Caco-2 (cell line): Measurements from ENCODE around the gene GALP. TPM values are rescaled to one million over a fixed set of nuclear protein-coding genes. Genes with fewer than 3 reads are reported as not detected.
"Not testable (repeated sequence)": the region's sequence is repeated elsewhere in the genome, so short reads cannot be mapped to it uniquely, and the experiment has no call there.

Experiments
- Bru-seq: library from RNA; stranded (reverse); fragments of 400-500 nt; gene quantifications from one replicate; lab custom pipeline; 2021; lab: Mats Ljungman, UMichigan
- BruChase-seq, 2 experiments: library from RNA; stranded (reverse); fragments of 400-500 nt; gene quantifications; one replicate each; lab custom pipeline; 2021; lab: Mats Ljungman, UMichigan
- BruUV-seq: library from RNA; stranded (reverse); fragments of 400-500 nt; replicated peaks from 2 replicates; lab custom pipeline; 2021; lab: Mats Ljungman, UMichigan
- CTCF ChIA-PET: fragments of 300-600 bp; sonication (Branson Sonifier 250); formaldehyde crosslinking; loops from one replicate; lab custom pipeline; 2022; ENCODE audit warnings: antibody characterized with exemption; lab: Charles Lee
- POLR2A ChIA-PET: fragments of 300-600 bp; sonication (Branson Sonifier 250); formaldehyde crosslinking; loops from one replicate; lab custom pipeline; 2022; ENCODE audit warnings: antibody characterized with exemption; lab: Charles Lee
- DNase-seq, 2 experiments: peaks; one replicate each; pipeline versions ENCODE4 v3.0.0 to v3.0.0-alpha.2; 2020 to 2022
- H3K27me3 ChIP-seq: replicated peaks from 2 replicates; pipeline ENCODE4 v1.6.0; 2011; ENCODE audit warnings: low read length; ENCODE audit not compliant: control insufficient read depth, insufficient read depth
- H3K36me3 ChIP-seq: 2 replicates; pipeline ENCODE4 v1.5.1; 2011; ENCODE audit warnings: low read length; ENCODE audit not compliant: control insufficient read depth, insufficient read depth
- H3K4me1 ChIP-seq: fragments of 250-450 bp; sonication (Bioruptor Pico); 2 replicates; pipeline ENCODE4 v1.5.1; 2020; ENCODE audit warnings: mild to moderate bottlenecking
- H3K4me3 ChIP-seq: 2 replicates; pipeline ENCODE4 v1.5.1; 2011; ENCODE audit warnings: low read depth, mild to moderate bottlenecking, control low read depth, low read length
- H3K9me3 ChIP-seq: fragments of 250-450 bp; sonication (Bioruptor Pico); 2 replicates; pipeline ENCODE4 v1.5.1; 2020; ENCODE audit warnings: mild to moderate bottlenecking, moderate library complexity
- H3K27ac Mint-ChIP-seq: one replicate; pipeline ENCODE4 v1.8.0; 2022; ENCODE audit warnings: mixed read lengths; ENCODE audit not compliant: unreplicated experiment
- H3K27me3 Mint-ChIP-seq: one replicate; pipeline ENCODE4 v1.8.0; 2022; ENCODE audit warnings: mixed read lengths; ENCODE audit not compliant: insufficient read depth, unreplicated experiment
- H3K36me3 Mint-ChIP-seq: one replicate; pipeline ENCODE4 v1.8.0; 2022; ENCODE audit warnings: mild to moderate bottlenecking, mixed read lengths; ENCODE audit not compliant: insufficient read depth, unreplicated experiment
- H3K4me1 Mint-ChIP-seq: one replicate; pipeline ENCODE4 v1.8.0; 2022; ENCODE audit warnings: low read depth, mixed read lengths; ENCODE audit not compliant: unreplicated experiment
- H3K4me3 Mint-ChIP-seq: one replicate; pipeline ENCODE4 v1.8.0; 2022; ENCODE audit warnings: mild to moderate bottlenecking, moderate library complexity, mixed read lengths; ENCODE audit not compliant: unreplicated experiment
- H3K9me3 Mint-ChIP-seq: one replicate; pipeline ENCODE4 v1.8.0; 2022; ENCODE audit warnings: mixed read lengths; ENCODE audit not compliant: unreplicated experiment
- CTCF ChIP-seq, 2 experiments: fragments of 200-600 bp in 1 of 2; IDR thresholded peaks; 1 replicate in 1 of 2; 2 replicates in 1 of 2; pipeline versions ENCODE4 v1.5.1 to v1.8.0; 2011 to 2022; ENCODE audit warnings: antibody characterized with exemption in 1 of 2, control low read depth in 1 of 2, inconsistent platforms in 1 of 2, low read depth in 1 of 2, low read length in 1 of 2, mild to moderate bottlenecking in 1 of 2, moderate library complexity in 1 of 2; ENCODE audit not compliant: insufficient read depth in 1 of 2, severe bottlenecking in 1 of 2, unreplicated experiment in 1 of 2
- intact Hi-C: fragments of 100-400 bp; cut with micrococcal nuclease; formaldehyde crosslinking; loops from one replicate; pipeline ENCODE4 v1.10.0; 2022; ENCODE audit not compliant: unreplicated experiment
- long read RNA-seq: library from polyadenylated mRNA; stranded (forward); transcript quantifications from one replicate; pipeline ENCODE4 v2.0.0, GENCODE V29; 2022
- total RNA-seq: library from RNA; stranded (reverse); gene quantifications from 2 replicates; pipeline ENCODE4 v1.2.3, GENCODE V29; 2022

GALP gene
- not detected in 2 replicates for total RNA-seq
- Bru-seq, nascent RNA, result not detected
- not detected for BruChase-seq, experiment 1, labeled RNA remaining after a 2-hour chase
- BruChase-seq, experiment 2, labeled RNA remaining after a 6-hour chase, result not detected
- long read RNA-seq, result 0 reads

- intact Hi-C loops, H3K36me3 Mint-ChIP-seq, H3K9me3 Mint-ChIP-seq, H3K4me1 ChIP-seq, H3K27me3 ChIP-seq, BruUV-seq, H3K4me3 ChIP-seq, H3K4me1 Mint-ChIP-seq, H3K27ac Mint-ChIP-seq, H3K9me3 ChIP-seq, H3K36me3 ChIP-seq, DNase-seq, H3K4me3 Mint-ChIP-seq: not testable (repeated sequence)
- POLR2A ChIA-PET, result interaction anchor here (0.9 kb wide), 1 partner anchor 547 kb away, joined by 4 read pairs; no protein-coding TSS in a partner anchor
- H3K27me3 Mint-ChIP-seq, result peaks cover 14% of the 10 kb centered on the region
- CTCF ChIA-PET, result interaction anchor here (0.6 kb wide), 1 partner anchor 106 kb away, joined by 3 read pairs; no protein-coding TSS in a partner anchor
Measured at GRCh38 chr19:56175861-56176307, at the start of gene GALP. Gene GALP (plus strand): TSS chr19:56176008. CDS start chr19:56177109, 1,101 bp downstream.

DNA sequence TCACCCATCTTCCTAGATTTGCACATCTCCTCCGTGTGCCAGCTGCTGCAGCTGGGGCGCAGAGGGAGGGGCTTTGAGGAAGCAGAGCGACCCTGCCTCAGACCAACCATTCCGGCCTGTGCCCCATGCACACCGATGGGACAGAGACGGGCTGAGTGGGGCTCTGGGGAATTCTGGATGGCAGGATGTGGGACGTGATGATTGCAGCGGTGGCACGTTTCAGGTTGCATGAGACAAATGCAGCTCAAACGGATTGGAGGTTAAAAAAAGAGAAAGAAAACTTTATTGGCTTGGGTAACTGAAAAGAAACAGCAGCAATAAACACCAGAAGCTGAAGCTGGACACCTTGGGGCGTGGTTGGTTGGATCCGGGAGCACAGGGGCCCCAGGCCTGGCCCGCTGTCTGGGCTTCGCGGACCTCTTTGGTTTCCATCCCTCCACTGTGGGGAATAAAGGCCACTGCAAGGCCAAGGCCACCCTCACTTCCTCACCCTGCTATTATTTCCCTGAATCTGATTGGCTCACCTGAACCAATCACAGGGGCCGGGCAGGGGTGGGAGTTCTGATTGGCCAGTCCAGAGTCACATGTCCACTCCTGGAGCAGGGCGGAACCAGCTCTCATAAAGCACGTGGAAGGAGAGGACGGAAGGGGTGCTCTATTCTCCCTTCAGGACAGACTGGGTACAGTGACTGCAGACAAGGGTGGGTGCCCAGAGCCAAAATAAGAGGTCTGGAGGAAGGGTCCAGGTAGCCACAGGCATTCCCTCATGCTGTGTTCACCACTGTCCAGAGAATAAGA, 48.6 kb upstream of the GALP start:
- DNase-seq, result peak in 1 of 2 experiments; percentile 64
- Histone ChIP-seq H3K4me3 (no peak overlapping the region), H3K9me3 (no peaks in the 10 kb centered on the region), H3K4me1 (peaks cover 6% of the 10 kb centered on the region), H3K36me3 (no peaks in the 10 kb centered on the region), H3K27me3 (no peaks in the 10 kb centered on the region)
- Mint-ChIP-seq H3K9me3 (peaks cover 6% of the 10 kb centered on the region), H3K27ac (no peak overlapping the region), H3K4me1 (peaks cover 7% of the 10 kb centered on the region), H3K4me3 (no peak overlapping the region), H3K36me3 (no peaks in the 10 kb centered on the region), H3K27me3 (no peaks in the 10 kb centered on the region)
- POLR2A ChIA-PET, result no interaction called here
- BruUV-seq, result no TSS peak
- intact Hi-C loops, result no loop called here
- CTCF ChIA-PET, result no interaction called here
- TF ChIP-seq CTCF (IDR thresholded peaks at IDR 0.05; ENCODE audit: insufficient read depth in 1 of 2, low read depth in 1 of 2, low read length in 1 of 2, severe bottlenecking in 1 of 2, unreplicated experiment in 1 of 2), result no peak

GRCh38 chr19:56130006-56130405, 45.8 kb upstream of the GALP start:
- peaks cover 6% of the 10 kb centered on the region for H3K9me3 Mint-ChIP-seq

More at GRCh38 chr19:56130006-56130405, 45.8 kb upstream of the GALP start:
- no TSS peak for BruUV-seq
- peaks cover 18% of the 10 kb centered on the region for H3K4me1 ChIP-seq
- no peaks in the 10 kb centered on the region for H3K9me3 ChIP-seq
- no peak for DNase-seq
- H3K4me3 ChIP-seq, result no peak overlapping the region
- POLR2A ChIA-PET, result interaction anchor here (0.7 kb wide), 1 partner anchor 20 kb away, joined by 3 read pairs; no protein-coding TSS in a partner anchor
- H3K27me3 ChIP-seq, result no peaks in the 10 kb centered on the region
- intact Hi-C loops, result no loop called here
- CTCF ChIA-PET, result no interaction called here
- TF ChIP-seq CTCF (IDR thresholded peaks at IDR 0.05; ENCODE audit: insufficient read depth in 1 of 2, low read depth in 1 of 2, low read length in 1 of 2, severe bottlenecking in 1 of 2, unreplicated experiment in 1 of 2), result no peak
- Mint-ChIP-seq H3K4me1 (peaks cover 22% of the 10 kb centered on the region), H3K27ac (no peak overlapping the region), H3K36me3 (no peaks in the 10 kb centered on the region), H3K4me3 (no peak overlapping the region), H3K27me3 (no peaks in the 10 kb centered on the region)
- no peaks in the 10 kb centered on the region for H3K36me3 ChIP-seq
